Karpas-422 (cell line): ENCODE results near the gene YWHAG. TPM values are rescaled to one million over a fixed set of nuclear protein-coding genes. Genes with fewer than 3 reads are reported as not detected.
"Not testable (repeated sequence)": the region's sequence is repeated elsewhere in the genome, so short reads cannot be mapped to it uniquely, and the experiment has no call there.

Source experiments
- DNase-seq: peaks from one replicate; pipeline ENCODE4 v3.0.0-alpha.2; 2015
- H2AFZ ChIP-seq: fragments of 200-600 bp; sonication (generic); 2 replicates; pipeline ENCODE4 v1.6.1; 2014; ENCODE audit warnings: antibody characterized with exemption, low read length, mixed read lengths
- H3K27ac ChIP-seq: fragments of 200-600 bp; sonication (generic); 2 replicates; pipeline ENCODE4 v1.5.1; 2014; ENCODE audit warnings: mild to moderate bottlenecking, low read length, moderate library complexity
- H3K27me3 ChIP-seq: fragments of 200-600 bp; sonication (generic); 2 replicates; pipeline ENCODE4 v1.6.1; 2014; ENCODE audit warnings: low read length, mixed read lengths
- H3K36me3 ChIP-seq: fragments of 200-600 bp; sonication (generic); 2 replicates; pipeline ENCODE4 v1.6.1; 2014; ENCODE audit warnings: low read length, mixed read lengths; ENCODE audit not compliant: insufficient read depth
- H3K4me1 ChIP-seq: fragments of 200-600 bp; sonication (generic); 2 replicates; pipeline ENCODE4 v1.6.1; 2014; ENCODE audit warnings: mild to moderate bottlenecking, low read length, mixed read lengths
- H3K4me2 ChIP-seq: fragments of 200-600 bp; sonication (generic); 2 replicates; pipeline ENCODE4 v1.6.1; 2014; ENCODE audit warnings: low read length, low read depth, mild to moderate bottlenecking; ENCODE audit not compliant: poor library complexity, severe bottlenecking
- H3K4me3 ChIP-seq: fragments of 200-600 bp; sonication (generic); 2 replicates; pipeline ENCODE4 v1.5.1; 2014; ENCODE audit warnings: mild to moderate bottlenecking, antibody characterized with exemption, low read length, mixed read lengths
- H3K79me2 ChIP-seq: fragments of 200-600 bp; sonication (generic); 2 replicates; pipeline ENCODE4 v1.6.1; 2014; ENCODE audit warnings: mild to moderate bottlenecking, low read length, mixed read lengths
- H3K9ac ChIP-seq: fragments of 200-600 bp; sonication (generic); 2 replicates; pipeline ENCODE4 v1.6.0; 2014; ENCODE audit warnings: low read length
- H3K9me2 ChIP-seq: fragments of 200-600 bp; sonication (generic), shearing (Covaris generic); replicated peaks from 2 replicates; pipeline ENCODE4 v1.6.0; 2014; ENCODE audit warnings: mild to moderate bottlenecking, low read length, moderate library complexity; ENCODE audit not compliant: insufficient read depth
- H3K9me3 ChIP-seq: fragments of 300-700, 200-600 bp; sonication (generic); 2 replicates; pipeline ENCODE4 v1.6.1; 2014; ENCODE audit warnings: low read length, mixed read lengths
- H4K20me1 ChIP-seq: fragments of 200-600 bp; sonication (generic); 2 replicates; pipeline ENCODE4 v1.6.1; 2014; ENCODE audit warnings: mild to moderate bottlenecking, antibody characterized with exemption, low read length, low read depth; ENCODE audit not compliant: insufficient read depth
- total RNA-seq: library from RNA; depleted of rRNA; stranded (reverse); fragments of >200 nt; shearing (Covaris generic); gene quantifications from 2 replicates; pipeline ENCODE4 v1.2.3, GENCODE V29; 2014; ENCODE audit warnings: low replicate concordance

The YWHAG gene
- total RNA-seq, 1 experiment from 2014 or later: 64.1 TPM

- H3K4me1 ChIP-seq: peaks cover 29% of the 10 kb centered on the region
- peaks cover 6% of the 10 kb centered on the region; the same call in 1 of the 2 replicates for H4K20me1 ChIP-seq
- H3K9me2 ChIP-seq: no peaks in the 10 kb centered on the region
- H3K27me3 ChIP-seq: no peaks in the 10 kb centered on the region
- peak overlapping the region; percentile 73 for H3K27ac ChIP-seq
- no peaks in the 10 kb centered on the region for H3K36me3 ChIP-seq
- H3K79me2 ChIP-seq: no peaks in the 10 kb centered on the region
- H3K4me3 ChIP-seq: peak overlapping the region; percentile 76
- peak; percentile 98 for DNase-seq
- H3K9me3 ChIP-seq: no peaks in the 10 kb centered on the region
- peak overlapping the region; percentile 90 for H3K4me2 ChIP-seq
- peak overlapping the region; percentile 92 for H2AFZ ChIP-seq
- H3K9ac ChIP-seq: peak overlapping the region; percentile 81
These were observed 40.9 kb downstream of the YWHAG start for GRCh38 chr7:76317782-76318487.

DNA sequence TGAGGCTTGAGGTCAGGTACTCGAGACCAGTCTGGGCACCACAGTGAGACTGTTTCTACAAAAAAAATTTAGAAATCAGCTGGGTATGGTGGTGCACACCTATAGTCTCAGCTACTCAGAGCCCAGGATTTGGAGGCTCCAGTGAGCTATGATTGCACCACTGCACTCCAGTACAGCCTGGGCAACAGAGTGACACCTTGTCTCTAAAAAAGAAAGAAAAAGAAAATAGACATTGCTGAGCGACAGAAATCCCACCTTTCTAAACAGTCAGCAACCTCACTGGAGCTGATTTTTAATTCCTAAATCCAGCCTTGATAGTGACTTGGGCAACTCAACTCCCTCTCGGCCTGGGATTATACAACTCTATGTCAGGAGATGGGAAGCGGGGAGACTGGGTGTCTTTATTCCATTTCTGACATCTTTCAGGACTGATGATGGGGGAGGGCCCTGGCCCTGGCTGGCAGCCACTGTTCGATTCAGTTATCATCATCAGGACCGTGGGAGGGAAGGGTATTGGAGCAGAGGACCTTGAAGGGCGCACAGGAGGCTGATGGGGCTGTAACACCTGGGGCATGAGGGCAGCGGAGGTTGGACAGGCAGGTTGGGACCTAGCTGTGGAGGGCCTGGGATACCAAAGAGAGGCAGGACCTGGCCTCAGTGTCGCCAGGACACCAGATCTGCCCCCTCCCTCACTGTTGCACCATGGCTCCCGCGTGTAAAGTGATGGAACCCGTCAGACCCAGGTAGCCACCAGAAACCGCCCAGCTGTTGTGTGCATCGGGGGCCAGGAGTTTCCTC lies 41.6 kb downstream of the YWHAG start:
- Histone ChIP-seq H3K4me1 (peaks cover 29% of the 10 kb centered on the region), H3K4me3 (peak overlapping the region; percentile 76; the same call in 1 of the 2 replicates), H3K79me2 (no peaks in the 10 kb centered on the region), H2AFZ (peak overlapping the region; percentile 92; the same call in 1 of the 2 replicates), H3K9me2 (no peaks in the 10 kb centered on the region), H3K36me3 (no peaks in the 10 kb centered on the region), H3K9me3 (no peaks in the 10 kb centered on the region), H3K9ac (peak overlapping the region; percentile 75), H3K4me2 (peak overlapping the region; percentile 90), H3K27me3 (no peaks in the 10 kb centered on the region), H3K27ac (peak overlapping the region; percentile 52; the same call in 1 of the 2 replicates), H4K20me1 (no peaks in the 10 kb centered on the region; the same call in 1 of the 2 replicates)
- no peak for DNase-seq

DNA sequence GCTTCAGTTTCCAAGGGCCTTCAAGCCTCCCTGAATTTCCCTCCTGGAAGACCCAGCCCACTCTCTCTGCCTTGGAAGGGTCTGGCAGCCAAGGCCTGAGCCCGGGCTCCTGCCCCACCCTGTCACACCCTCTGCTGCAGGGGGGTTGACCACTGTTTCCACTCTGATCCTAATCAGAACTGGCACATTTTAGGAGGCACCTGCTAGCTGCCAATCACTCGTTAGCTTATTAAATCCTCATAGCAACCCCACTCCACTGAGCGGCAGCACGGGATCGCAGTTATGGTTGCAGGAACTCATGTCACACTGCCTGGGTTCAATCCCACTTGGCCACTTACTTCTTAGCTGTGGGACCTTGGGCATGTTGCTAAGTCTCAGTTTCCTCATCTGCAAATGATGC lies 43.4 kb downstream of the YWHAG start:
- H4K20me1 ChIP-seq: no peaks in the 10 kb centered on the region
- H3K9ac ChIP-seq: no peak overlapping the region
- no peaks in the 10 kb centered on the region for H3K79me2 ChIP-seq
- no peak overlapping the region for H3K27ac ChIP-seq
- no peaks in the 10 kb centered on the region for H3K27me3 ChIP-seq
- H3K4me1 ChIP-seq: peaks cover 29% of the 10 kb centered on the region
- H2AFZ ChIP-seq: no peak overlapping the region
- H3K36me3 ChIP-seq: no peaks in the 10 kb centered on the region
- no peak for DNase-seq
- no peaks in the 10 kb centered on the region for H3K9me3 ChIP-seq
- H3K4me2 ChIP-seq: no peak overlapping the region
- no peak overlapping the region for H3K4me3 ChIP-seq
- no peaks in the 10 kb centered on the region for H3K9me2 ChIP-seq

- not testable (repeated sequence) for H3K27ac ChIP-seq, DNase-seq, H3K27me3 ChIP-seq, H4K20me1 ChIP-seq, H3K79me2 ChIP-seq, H2AFZ ChIP-seq, H3K4me2 ChIP-seq, H3K9me2 ChIP-seq, H3K9ac ChIP-seq, H3K9me3 ChIP-seq, H3K36me3 ChIP-seq, H3K4me3 ChIP-seq
- peaks cover 24% of the 10 kb centered on the region for H3K4me1 ChIP-seq
These were observed 44.1 kb downstream of the YWHAG start for GRCh38 chr7:76314740-76315139.

GRCh38 chr7:76314042-76314721 lies 44.6 kb downstream of the YWHAG start:
- no peak overlapping the region for H3K4me3 ChIP-seq
- no peak overlapping the region for H2AFZ ChIP-seq
- no peaks in the 10 kb centered on the region for H3K9me3 ChIP-seq
- H3K9me2 ChIP-seq: no peaks in the 10 kb centered on the region
- H3K4me1 ChIP-seq: peaks cover 18% of the 10 kb centered on the region
- H4K20me1 ChIP-seq: no peaks in the 10 kb centered on the region
- H3K27ac ChIP-seq: no peak overlapping the region
- H3K9ac ChIP-seq: no peak overlapping the region
- H3K36me3 ChIP-seq: no peaks in the 10 kb centered on the region
- DNase-seq: peak; percentile 96
- no peak overlapping the region for H3K4me2 ChIP-seq
- H3K27me3 ChIP-seq: no peaks in the 10 kb centered on the region
- no peaks in the 10 kb centered on the region for H3K79me2 ChIP-seq

GRCh38 chr7:76311838-76312237 lies 47.0 kb downstream of the YWHAG start:
- not testable (repeated sequence) for H3K27ac ChIP-seq, H3K27me3 ChIP-seq, H4K20me1 ChIP-seq, H3K4me3 ChIP-seq, DNase-seq, H3K9me3 ChIP-seq, H3K4me2 ChIP-seq, H2AFZ ChIP-seq, H3K4me1 ChIP-seq, H3K9me2 ChIP-seq, H3K9ac ChIP-seq, H3K36me3 ChIP-seq, H3K79me2 ChIP-seq

DNA sequence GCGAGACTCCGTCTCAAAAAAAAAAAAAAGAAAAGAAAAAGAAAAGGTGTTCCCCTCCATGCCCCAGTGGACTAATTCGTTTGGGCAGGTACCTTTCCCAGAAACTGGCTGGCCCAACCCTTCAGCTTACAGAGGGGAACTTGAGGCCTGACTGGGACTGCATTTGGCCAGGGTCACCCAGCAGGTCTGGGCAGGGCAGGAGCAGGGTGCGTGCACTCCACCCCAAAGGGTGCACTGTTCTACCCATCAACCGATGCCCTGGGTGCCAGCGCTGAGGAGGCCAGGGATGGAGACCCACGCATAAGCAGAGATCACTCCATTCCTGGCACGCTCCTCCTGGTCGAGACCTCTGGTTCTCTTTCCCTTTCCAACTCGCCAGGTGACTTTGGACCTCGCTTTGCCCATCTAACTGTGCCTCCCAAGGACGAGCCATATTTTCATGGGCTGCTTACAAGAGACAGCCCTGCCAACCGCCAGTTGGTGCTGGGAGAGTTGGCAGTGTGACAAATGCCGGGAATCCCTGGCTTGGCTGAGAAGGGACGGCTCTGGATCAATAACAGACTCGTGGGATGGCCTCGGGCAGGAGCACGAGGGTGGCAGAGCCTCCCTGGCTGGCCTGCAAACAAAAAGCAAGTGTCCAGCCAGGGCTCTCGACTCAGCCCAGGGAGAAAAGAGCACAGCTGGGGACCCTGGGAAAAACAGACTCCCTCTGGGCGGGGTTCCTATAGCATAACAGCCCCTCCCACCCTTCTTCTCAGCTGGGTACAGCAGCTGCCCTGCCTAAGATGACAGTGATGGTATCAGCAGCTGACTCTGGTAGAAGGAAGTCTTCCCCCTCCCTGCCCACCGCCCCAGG lies 48.5 kb downstream of the YWHAG start:
- Histone ChIP-seq H3K9me3 (no peaks in the 10 kb centered on the region), H3K79me2 (no peaks in the 10 kb centered on the region), H3K4me2 (no peak overlapping the region), H3K4me3 (no peak overlapping the region), H4K20me1 (no peaks in the 10 kb centered on the region), H3K36me3 (no peaks in the 10 kb centered on the region), H3K9ac (no peak overlapping the region), H3K9me2 (no peaks in the 10 kb centered on the region), H3K27ac (no peak overlapping the region), H2AFZ (no peak overlapping the region), H3K27me3 (no peaks in the 10 kb centered on the region), H3K4me1 (no peaks in the 10 kb centered on the region)
- DNase-seq: no peak
